ENCODE results near the gene SRRM4. TPM values are rescaled to one million over a fixed set of nuclear protein-coding genes. Genes with fewer than 3 reads are reported as not detected.

Gene SRRM4
- total RNA-seq, 1 donor from 2014 or later, result 0.19 TPM

GRCh38 chr12:119113496-119113986 lies 132.2 kb downstream of the SRRM4 start:
- Histone ChIP-seq H3K27ac (replicated peaks) (no peak overlapping the region), H3K4me3 (no peak overlapping the region), H3K27me3 (ENCODE audit: low read depth) (no peaks in the 10 kb centered on the region), H3K9me3 (replicated peaks) (no peaks in the 10 kb centered on the region), H3K4me1 (peaks cover 4% of the 10 kb centered on the region), H3K36me3 (no peaks in the 10 kb centered on the region)
- no peak for DNase-seq
- intact Hi-C loops (cut with micrococcal nuclease), result loop anchor here (5.0 kb wide), 1 partner anchor 294 kb away; no protein-coding TSS in a partner anchor
- TF ChIP-seq CTCF (IDR thresholded peaks at IDR 0.05; ENCODE audit: borderline replicate concordance), result no peak

- H3K27ac ChIP-seq (replicated peaks), result no peak overlapping the region
- H3K27me3 ChIP-seq (ENCODE audit: low read depth), result no peaks in the 10 kb centered on the region
- intact Hi-C loops (cut with micrococcal nuclease), result loop anchor here (5.0 kb wide), 1 partner anchor 293 kb away; no protein-coding TSS in a partner anchor
- H3K4me1 ChIP-seq, result peaks cover 4% of the 10 kb centered on the region
- no peak for DNase-seq
- no peaks in the 10 kb centered on the region for H3K36me3 ChIP-seq
- H3K9me3 ChIP-seq (replicated peaks), result no peaks in the 10 kb centered on the region
- TF ChIP-seq CTCF (IDR thresholded peaks at IDR 0.05; ENCODE audit: borderline replicate concordance), result no peak
- H3K4me3 ChIP-seq, result no peak overlapping the region
Observed at GRCh38 chr12:119114294-119114693, 133.0 kb downstream of the SRRM4 start.

GRCh38 chr12:119115296-119115905 lies 134.1 kb downstream of the SRRM4 start:
- Histone ChIP-seq H3K4me1 (peaks cover 4% of the 10 kb centered on the region), H3K27me3 (ENCODE audit: low read depth) (no peaks in the 10 kb centered on the region), H3K36me3 (no peaks in the 10 kb centered on the region), H3K27ac (replicated peaks) (no peak overlapping the region), H3K9me3 (replicated peaks) (no peaks in the 10 kb centered on the region), H3K4me3 (no peak overlapping the region)
- peak; percentile 94 for TF ChIP-seq CTCF (IDR thresholded peaks at IDR 0.05; ENCODE audit: borderline replicate concordance)
- intact Hi-C loops (cut with micrococcal nuclease), result loop anchor here (5.0 kb wide), 1 partner anchor 302 kb away; no protein-coding TSS in a partner anchor
- DNase-seq, result no peak

GRCh38 chr12:119117936-119118335 lies 136.6 kb downstream of the SRRM4 start:
- H3K4me1 ChIP-seq, result peaks cover 4% of the 10 kb centered on the region

GRCh38 chr12:119118625-119119024 lies 137.3 kb downstream of the SRRM4 start:
- no peak overlapping the region for H3K4me3 ChIP-seq
- no peak overlapping the region for H3K27ac ChIP-seq (replicated peaks)
- H3K4me1 ChIP-seq, result peaks cover 4% of the 10 kb centered on the region
- DNase-seq, result no peak
- no peak for TF ChIP-seq CTCF (IDR thresholded peaks at IDR 0.05; ENCODE audit: borderline replicate concordance)
- H3K27me3 ChIP-seq (ENCODE audit: low read depth), result no peaks in the 10 kb centered on the region
- no peaks in the 10 kb centered on the region for H3K36me3 ChIP-seq
- H3K9me3 ChIP-seq (replicated peaks), result no peaks in the 10 kb centered on the region
- intact Hi-C loops (cut with micrococcal nuclease), result loop anchor here (5.0 kb wide), 1 partner anchor 299 kb away; no protein-coding TSS in a partner anchor

More at GRCh38 chr12:119117936-119118335, 136.6 kb downstream of the SRRM4 start:
- H3K36me3 ChIP-seq, result no peaks in the 10 kb centered on the region
- H3K4me3 ChIP-seq, result no peak overlapping the region
- TF ChIP-seq CTCF (IDR thresholded peaks at IDR 0.05; ENCODE audit: borderline replicate concordance), result no peak
- intact Hi-C loops (cut with micrococcal nuclease), result loop anchor here (5.0 kb wide), 1 partner anchor 299 kb away; no protein-coding TSS in a partner anchor
- H3K27ac ChIP-seq (replicated peaks), result no peak overlapping the region
- no peaks in the 10 kb centered on the region for H3K27me3 ChIP-seq (ENCODE audit: low read depth)
- H3K9me3 ChIP-seq (replicated peaks), result no peaks in the 10 kb centered on the region
- no peak for DNase-seq
